Measurements from ENCODE around the gene RGPD4.

- TF ChIP-seq CTCF (IDR thresholded peaks at IDR 0.05 in 2 of 3, conservative IDR thresholded peaks at IDR 0.05 in 1 of 3; ENCODE audit: borderline replicate concordance in 1 of 3, insufficient read depth in 1 of 3, low read depth in 2 of 3, low read length in 2 of 3) (no peak), POLR2A (IDR thresholded peaks at IDR 0.05; ENCODE audit: borderline replicate concordance, extremely low read depth, insufficient read depth, insufficient read length) (no peak)
Measured at GRCh38 chr2:107808959-107809358, 17.7 kb upstream of the RGPD4 start.

Data from HCT116 (cell line).